Measurements from ENCODE around the gene SH2D4B. TPM values are rescaled to one million over a fixed set of nuclear protein-coding genes. Genes with fewer than 3 reads are reported as not detected.

The SH2D4B gene
- total RNA-seq = 1.4 TPM
- long read RNA-seq = 0 reads

- peaks cover 19% of the 10 kb centered on the region for H3K4me1 ChIP-seq
- no peak for TF ChIP-seq CTCF (IDR thresholded peaks at IDR 0.05)
Measured at GRCh38 chr10:80537736-80538480, at the start of gene SH2D4B. TSS of gene SH2D4B (plus strand) at chr10:80537902. CDS start at chr10:80538332, 430 bp downstream.

DNA sequence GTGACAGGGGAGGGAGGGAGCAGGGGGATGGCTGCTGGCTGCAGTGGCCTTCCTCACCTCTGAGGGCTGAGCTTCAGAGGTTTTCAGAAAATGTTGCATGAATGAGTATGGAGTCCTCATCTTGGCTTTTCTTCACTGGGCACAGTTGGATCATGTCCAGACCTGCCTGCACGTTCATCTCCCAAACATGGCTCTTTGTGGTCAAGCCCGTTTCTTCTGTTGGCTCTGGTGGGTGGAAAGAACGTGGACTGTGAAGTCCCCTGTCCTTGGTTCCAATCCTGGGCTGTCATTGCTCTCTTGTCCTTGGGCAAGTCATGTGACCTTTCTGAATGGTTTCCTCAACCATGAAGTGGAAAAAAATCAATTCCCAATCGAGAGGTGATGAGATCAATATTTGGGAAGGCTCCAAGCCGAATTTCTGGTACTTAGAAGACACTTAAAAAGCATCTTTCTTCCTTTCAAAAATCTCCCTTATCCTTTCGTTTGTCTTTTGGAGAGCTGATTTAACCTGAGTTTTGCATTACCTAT, 49.1 kb upstream of the SH2D4B start:
- H3K27ac ChIP-seq = peak overlapping the region; percentile 76
- intact Hi-C loops (cut with DNase I) = no loop called here
- ATAC-seq (no peak), DNase-seq (no peak)
- H3K36me3 ChIP-seq = peaks cover 37% of the 10 kb centered on the region
- H3K4me1 ChIP-seq = peaks cover 100% of the 10 kb centered on the region
- no peaks in the 10 kb centered on the region for H3K9me3 ChIP-seq
- no peak overlapping the region for H3K4me3 ChIP-seq
- TF ChIP-seq CTCF (IDR thresholded peaks at IDR 0.05) = no peak
- no peaks in the 10 kb centered on the region for H3K27me3 ChIP-seq (ENCODE audit: low read depth)

More at GRCh38 chr10:80537736-80538480, at the start of gene SH2D4B:
- no peaks in the 10 kb centered on the region for H3K27me3 ChIP-seq (ENCODE audit: low read depth)
- peak within 1 kb of the TSS; percentile 85 for H3K27ac ChIP-seq
- H3K4me3 ChIP-seq = no peak within 1 kb of the TSS
- no peak for DNase-seq
- intact Hi-C loops (cut with DNase I) = no loop called here
- H3K9me3 ChIP-seq = no peaks in the 10 kb centered on the region
- no peak for ATAC-seq
- no peaks in the 10 kb centered on the region for H3K36me3 ChIP-seq

GRCh38 chr10:80489371-80490112, 48.2 kb upstream of the SH2D4B start:
- ATAC-seq = no peak
- Histone ChIP-seq H3K27ac (peak overlapping the region; percentile 47), H3K4me3 (no peak overlapping the region), H3K4me1 (peaks cover 100% of the 10 kb centered on the region), H3K27me3 (ENCODE audit: low read depth) (no peaks in the 10 kb centered on the region), H3K36me3 (peaks cover 37% of the 10 kb centered on the region), H3K9me3 (no peaks in the 10 kb centered on the region)
- no peak for DNase-seq
- intact Hi-C loops (cut with DNase I) = no loop called here
- TF ChIP-seq CTCF (IDR thresholded peaks at IDR 0.05) = no peak

DNA sequence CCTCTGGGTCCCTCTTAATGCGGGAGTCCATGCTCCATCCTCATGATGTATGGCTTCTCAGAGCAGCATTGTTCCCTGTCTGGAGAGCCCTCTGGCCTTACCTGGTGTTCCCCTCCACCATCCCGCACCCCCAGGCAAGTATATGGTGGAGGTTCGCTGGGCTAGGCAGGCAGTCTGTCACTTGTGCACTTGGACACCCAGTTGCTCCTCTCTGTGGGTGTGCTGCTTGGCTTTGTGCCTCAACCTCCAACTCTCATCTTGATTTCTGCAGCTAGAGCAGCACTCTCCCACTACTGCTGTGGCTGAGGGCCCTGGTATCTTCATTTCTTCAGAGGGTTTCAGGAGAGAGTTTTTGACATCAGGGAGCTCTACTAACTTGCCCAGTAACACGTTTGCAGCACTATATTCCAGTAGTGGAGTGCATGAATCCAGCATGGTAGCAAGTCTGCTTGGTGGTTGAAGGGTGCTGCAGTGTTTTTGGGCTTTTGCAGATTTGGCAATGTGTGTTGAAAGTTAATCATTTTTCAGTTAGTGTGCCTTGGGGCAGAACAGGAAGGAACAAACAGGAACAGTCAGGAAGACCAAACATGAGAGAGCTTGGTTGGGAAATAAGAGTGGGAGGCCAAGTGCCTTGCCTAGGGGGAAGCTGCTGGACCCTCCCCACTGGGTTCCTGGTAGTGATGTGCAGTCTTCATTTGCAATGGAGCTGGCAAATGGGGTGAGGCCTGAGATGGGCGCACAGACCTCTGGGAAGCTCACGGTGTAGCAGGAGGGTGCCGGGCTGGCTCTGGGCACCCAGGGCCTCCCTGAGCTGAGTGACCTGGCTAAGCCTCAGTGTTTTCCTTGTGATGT, 46.2 kb upstream of the SH2D4B start:
- Histone ChIP-seq H3K4me1 (peaks cover 98% of the 10 kb centered on the region), H3K36me3 (peaks cover 37% of the 10 kb centered on the region), H3K4me3 (no peak overlapping the region), H3K9me3 (no peaks in the 10 kb centered on the region), H3K27ac (peak overlapping the region; percentile 62), H3K27me3 (ENCODE audit: low read depth) (no peaks in the 10 kb centered on the region)
- peak; percentile 81 to 90 for ATAC-seq
- DNase-seq = peak; percentile 86
- intact Hi-C loops (cut with DNase I) = no loop called here
- no peak for TF ChIP-seq CTCF (IDR thresholded peaks at IDR 0.05)
